DMS 273 treated with DMSO at 0.1 percent for 48 hours (cell line): ENCODE results near the gene IDH3G.

ENCODE experiments used
- DNase-seq: peaks from one replicate; lab custom pipeline; 2025; lab: John Stamatoyannopoulos, UW

IDH3G gene

GRCh38 chrX:153773741-153774575 lies 20.2 kb downstream of the IDH3G start:
- no peak for DNase-seq

GRCh38 chrX:153773218-153773611 lies 21.0 kb downstream of the IDH3G start:
- DNase-seq = no peak

DNA sequence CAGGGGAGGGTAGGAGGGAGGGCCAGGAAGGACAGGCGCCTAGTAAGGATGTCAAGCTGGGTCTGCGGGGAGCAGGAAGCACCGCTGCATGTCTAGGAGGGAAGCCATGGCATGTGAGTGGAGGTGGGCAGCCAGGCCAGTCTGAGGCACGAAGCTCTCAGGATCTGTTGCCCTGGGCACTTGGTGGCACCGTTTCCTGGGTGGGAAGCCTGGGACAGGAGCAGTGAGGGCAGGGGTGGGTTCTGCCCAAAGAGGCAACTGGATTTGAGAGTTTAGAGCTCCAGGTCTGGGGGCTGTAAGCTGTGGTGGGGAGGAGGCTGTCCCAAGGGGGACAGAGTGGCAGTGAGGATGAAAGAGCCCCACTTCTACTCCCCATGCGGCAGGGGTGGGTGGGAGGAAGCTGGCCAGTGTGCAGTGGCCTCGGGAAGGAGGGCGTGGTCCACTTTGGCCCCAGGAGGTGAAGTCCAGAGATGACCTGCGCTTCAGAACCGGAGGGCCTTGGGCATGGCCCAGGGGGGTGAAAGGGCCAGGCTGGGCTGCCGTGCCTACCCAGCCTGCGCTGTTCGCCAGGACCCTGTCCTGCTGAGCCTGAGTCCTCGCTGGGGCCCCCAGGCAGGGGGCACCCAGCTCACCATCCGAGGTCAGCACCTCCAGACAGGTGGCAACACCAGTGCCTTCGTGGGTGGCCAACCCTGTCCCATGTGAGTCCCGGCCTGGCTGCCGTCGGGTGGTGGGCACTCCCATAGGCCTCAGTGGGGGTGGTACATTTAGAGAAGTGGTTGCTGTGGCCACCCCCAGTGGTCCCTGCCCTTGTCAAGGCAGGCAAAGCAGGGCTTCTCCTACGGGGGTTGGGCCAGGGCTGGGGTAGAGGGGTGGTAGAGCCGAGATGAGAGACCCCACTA lies 21.6 kb downstream of the IDH3G start:
- DNase-seq = no peak

- no peak for DNase-seq
These were observed 22.5 kb downstream of the IDH3G start for GRCh38 chrX:153771415-153772315.

GRCh38 chrX:153770601-153771414 lies 23.4 kb downstream of the IDH3G start:
- DNase-seq = no peak

DNA sequence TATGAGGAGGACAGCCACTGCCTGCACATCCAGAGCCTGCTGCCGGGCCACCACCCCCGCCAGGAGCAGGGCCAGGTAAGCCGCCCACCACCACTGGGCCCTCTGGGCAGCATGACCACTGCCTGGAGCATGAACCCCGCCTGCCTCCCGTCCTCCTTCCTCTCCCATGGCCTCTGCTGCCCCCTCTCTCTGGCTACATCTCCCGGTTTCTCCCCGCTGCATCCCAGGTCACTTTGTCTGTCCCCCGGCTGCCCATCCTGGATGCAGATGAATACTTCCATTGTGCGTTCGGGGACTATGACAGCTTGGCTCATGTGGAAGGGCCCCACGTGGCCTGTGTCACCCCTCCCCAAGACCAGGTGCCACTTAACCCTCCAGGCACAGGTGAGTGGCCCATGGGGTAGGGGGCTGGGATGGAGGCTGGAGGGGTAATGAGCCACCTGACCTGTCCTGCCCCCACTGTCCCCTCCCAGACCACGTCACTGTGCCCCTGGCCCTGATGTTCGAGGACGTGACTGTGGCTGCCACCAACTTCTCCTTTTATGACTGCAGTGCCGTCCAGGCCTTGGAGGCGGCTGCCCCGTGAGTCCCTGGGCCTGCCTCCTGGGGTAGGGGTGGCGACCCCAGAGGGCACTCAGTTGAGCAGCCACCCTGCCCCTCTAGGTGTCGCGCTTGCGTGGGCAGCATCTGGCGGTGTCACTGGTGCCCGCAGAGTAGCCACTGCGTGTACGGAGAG lies 24.1 kb downstream of the IDH3G start:
- DNase-seq = no peak

DNA sequence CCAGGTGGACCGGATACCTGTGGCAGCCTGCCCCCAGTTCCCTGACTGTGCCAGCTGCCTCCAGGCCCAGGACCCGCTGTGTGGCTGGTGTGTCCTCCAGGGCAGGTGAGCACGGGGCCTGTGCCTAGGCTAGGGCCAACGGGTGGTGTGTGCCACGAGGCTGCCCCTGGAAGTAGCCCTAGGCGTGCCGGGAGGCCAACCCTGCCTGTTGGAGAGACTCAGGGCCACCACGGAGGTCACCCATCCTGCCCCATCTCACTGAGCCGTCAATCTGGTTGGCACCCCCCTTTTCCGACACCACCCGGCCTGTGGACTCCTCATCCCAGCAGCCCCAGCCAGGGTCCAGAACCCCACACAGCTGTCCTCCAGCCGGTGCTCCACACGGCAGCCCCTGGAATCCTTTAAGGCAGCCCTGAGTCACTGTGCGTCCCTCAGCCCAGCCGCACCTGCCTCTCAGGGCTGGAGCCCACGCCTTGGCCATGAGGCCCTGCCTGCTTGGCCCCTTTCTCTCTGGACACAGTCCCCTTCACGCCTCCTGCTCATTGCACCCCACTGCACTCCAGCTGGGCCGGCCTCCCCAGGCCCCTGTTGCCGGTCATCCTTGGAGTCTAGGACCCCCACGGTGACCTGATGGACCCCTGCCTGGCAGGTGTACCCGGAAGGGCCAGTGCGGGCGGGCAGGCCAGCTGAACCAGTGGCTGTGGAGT lies 24.9 kb downstream of the IDH3G start:
- no peak for DNase-seq

- DNase-seq = no peak
These were observed 25.6 kb downstream of the IDH3G start for GRCh38 chrX:153768311-153769157.

GRCh38 chrX:153767674-153768055 lies 26.5 kb downstream of the IDH3G start:
- no peak for DNase-seq

GRCh38 chrX:153766871-153767673 lies 27.1 kb downstream of the IDH3G start:
- DNase-seq = no peak

DNA sequence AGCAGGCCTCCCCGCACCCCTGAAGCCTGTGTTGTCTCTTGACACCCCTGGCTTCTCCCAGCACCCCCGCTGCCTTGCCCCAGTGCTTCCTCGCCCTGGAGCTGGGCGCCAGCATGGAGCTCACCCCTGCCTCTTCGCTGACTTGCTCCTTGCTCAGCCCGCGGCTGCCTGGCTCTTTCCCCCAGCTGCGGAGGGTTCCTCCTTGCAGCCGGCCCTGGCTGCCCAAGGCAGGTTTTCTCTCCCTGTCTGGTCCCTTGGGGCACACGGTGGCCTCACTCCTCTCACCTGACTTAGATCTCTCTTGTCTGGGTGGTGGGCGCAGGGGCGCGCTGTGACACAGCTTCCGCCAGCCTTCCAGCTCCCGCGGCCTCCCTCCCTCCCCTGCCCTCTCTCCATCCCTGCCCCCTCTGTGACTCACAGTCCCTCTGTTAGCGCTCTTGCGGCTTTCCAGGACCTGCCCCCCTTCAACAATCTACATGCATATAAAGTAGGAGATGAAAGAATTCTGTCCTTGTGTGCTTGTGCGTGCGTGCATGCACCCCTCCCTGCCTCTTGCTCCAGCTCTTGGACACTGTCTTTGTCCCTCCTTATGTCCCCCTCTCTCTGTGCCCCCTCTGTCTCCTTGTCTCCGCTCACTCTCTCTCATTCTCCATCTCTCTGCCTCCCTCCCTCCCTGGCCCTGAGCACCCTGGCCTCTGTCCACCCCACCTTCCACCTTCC lies 27.9 kb downstream of the IDH3G start:
- no peak for DNase-seq

- DNase-seq = no peak
These were observed 28.8 kb downstream of the IDH3G start for GRCh38 chrX:153765138-153766079.

- no peak for DNase-seq
These were observed 29.4 kb downstream of the IDH3G start for GRCh38 chrX:153764786-153765137.

GRCh38 chrX:153763989-153764755 lies 30.0 kb downstream of the IDH3G start, which contains the start of gene PLXNB3:
Gene PLXNB3 (plus strand): TSS chrX:153764249. CDS start chrX:153765536, 1,287 bp downstream.
- peak; percentile 63 for DNase-seq

- no peak for DNase-seq
These were observed 30.8 kb downstream of the IDH3G start for GRCh38 chrX:153763298-153763932.
